Osteocyte (in vitro differentiated cells): Measurements from ENCODE around the gene CLEC16A. TPM values are rescaled to one million over a fixed set of nuclear protein-coding genes. Genes with fewer than 3 reads are reported as not detected.
"Not testable (repeated sequence)": the region's sequence is repeated elsewhere in the genome, so short reads cannot be mapped to it uniquely, and the experiment has no call there.

Experiments used
- DNase-seq: peaks from one replicate; pipeline ENCODE4 v3.0.0; 2021; ENCODE audit warnings: mixed read lengths; ENCODE audit not compliant: unreplicated experiment; ENCODE audit errors: extremely low spot score
- H3K27ac Mint-ChIP-seq: one replicate; pipeline ENCODE4 v1.8.0; 2021; ENCODE audit warnings: mild to moderate bottlenecking, mixed read lengths; ENCODE audit not compliant: unreplicated experiment
- H3K27me3 Mint-ChIP-seq: one replicate; pipeline ENCODE4 v1.8.0; 2021; ENCODE audit warnings: mixed read lengths; ENCODE audit not compliant: unreplicated experiment
- H3K36me3 Mint-ChIP-seq: one replicate; pipeline ENCODE4 v1.8.0; 2021; ENCODE audit warnings: mixed read lengths; ENCODE audit not compliant: unreplicated experiment
- H3K4me1 Mint-ChIP-seq: one replicate; pipeline ENCODE4 v1.8.0; 2021; ENCODE audit warnings: mixed read lengths; ENCODE audit not compliant: unreplicated experiment
- H3K4me3 Mint-ChIP-seq: one replicate; pipeline ENCODE4 v1.8.0; 2021; ENCODE audit warnings: mild to moderate bottlenecking, moderate library complexity, mixed read lengths; ENCODE audit not compliant: unreplicated experiment
- H3K9me3 Mint-ChIP-seq: one replicate; pipeline ENCODE4 v1.8.0; 2021; ENCODE audit warnings: mixed read lengths; ENCODE audit not compliant: unreplicated experiment
- CTCF ChIP-seq: fragments of 200-600 bp; sonication (generic); IDR thresholded peaks from 2 replicates; pipeline ENCODE4 v1.5.0; 2021; ENCODE audit warnings: antibody characterized with exemption, mild to moderate bottlenecking, moderate library complexity
- total RNA-seq: library from RNA; stranded (reverse); gene quantifications from 2 replicates; pipeline ENCODE4 v1.2.1, GENCODE V29; 2021

CLEC16A gene
- total RNA-seq, 1 donor from 2014 or later: 22.1 TPM

- Mint-ChIP-seq H3K36me3 (peaks cover 19% of the 10 kb centered on the region), H3K27me3 (no peaks in the 10 kb centered on the region), H3K4me1 (peaks cover 7% of the 10 kb centered on the region), H3K27ac (no peak overlapping the region), H3K9me3 (no peaks in the 10 kb centered on the region), H3K4me3 (no peak overlapping the region)
- no peak for TF ChIP-seq CTCF
- no peak for DNase-seq
These were observed 20.5 kb downstream of the CLEC16A start for GRCh38 chr16:10964891-10965326.

- peaks cover 19% of the 10 kb centered on the region for H3K36me3 Mint-ChIP-seq
- no peak for DNase-seq
- peaks cover 7% of the 10 kb centered on the region for H3K4me1 Mint-ChIP-seq
- no peaks in the 10 kb centered on the region for H3K9me3 Mint-ChIP-seq
- H3K4me3 Mint-ChIP-seq: no peak overlapping the region
- H3K27ac Mint-ChIP-seq: no peak overlapping the region
- no peak for TF ChIP-seq CTCF
- no peaks in the 10 kb centered on the region for H3K27me3 Mint-ChIP-seq
These were observed 21.2 kb downstream of the CLEC16A start for GRCh38 chr16:10965440-10966061.

GRCh38 chr16:10966129-10966528 is 21.8 kb downstream of the CLEC16A start:
- H3K27me3 Mint-ChIP-seq: no peaks in the 10 kb centered on the region
- H3K36me3 Mint-ChIP-seq: peaks cover 24% of the 10 kb centered on the region
- no peak overlapping the region for H3K27ac Mint-ChIP-seq
- no peaks in the 10 kb centered on the region for H3K9me3 Mint-ChIP-seq
- no peak for TF ChIP-seq CTCF
- no peak overlapping the region for H3K4me3 Mint-ChIP-seq
- no peak for DNase-seq
- peaks cover 5% of the 10 kb centered on the region for H3K4me1 Mint-ChIP-seq

DNA sequence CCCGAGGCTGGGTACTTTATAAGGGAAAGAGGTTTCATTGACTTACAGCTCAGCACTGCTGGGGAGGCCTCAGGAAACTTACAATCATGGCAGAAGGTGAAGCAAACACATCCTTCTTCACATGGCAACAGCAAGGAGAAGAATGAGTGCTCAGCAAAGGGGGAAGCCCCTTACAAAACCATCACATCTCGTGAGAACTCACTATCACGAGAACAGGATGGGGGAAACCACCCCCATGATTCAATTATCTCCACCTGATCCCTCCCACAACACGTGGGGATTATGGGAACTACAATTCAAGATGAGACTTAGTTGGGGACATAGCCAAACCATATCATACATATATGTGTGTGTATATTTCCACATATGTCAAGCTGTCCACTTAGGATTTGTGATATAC is 22.2 kb downstream of the CLEC16A start:
- H3K4me3 Mint-ChIP-seq, H3K4me1 Mint-ChIP-seq, H3K27ac Mint-ChIP-seq, H3K9me3 Mint-ChIP-seq, DNase-seq, H3K27me3 Mint-ChIP-seq: not testable (repeated sequence)
- H3K36me3 Mint-ChIP-seq: peaks cover 27% of the 10 kb centered on the region

DNA sequence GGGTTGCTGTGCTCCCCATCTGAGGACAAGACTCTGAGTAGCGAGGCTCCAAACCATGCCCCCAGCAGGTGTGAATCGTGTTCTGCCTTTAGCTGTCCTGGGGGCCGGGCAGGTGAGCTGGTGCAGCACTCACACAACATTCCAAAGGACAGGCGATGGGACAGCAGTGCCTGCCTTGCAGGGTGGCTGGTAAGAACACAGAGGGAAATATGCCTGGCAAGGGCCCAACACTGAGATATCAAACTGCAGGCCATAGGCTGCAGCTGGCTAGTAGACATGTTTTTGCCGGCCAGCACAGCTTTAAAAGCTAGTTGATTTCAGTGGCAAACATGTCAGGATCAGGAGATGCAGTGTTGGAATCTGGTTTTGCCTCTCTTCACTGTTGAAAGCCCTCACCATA is 23.6 kb downstream of the CLEC16A start:
- Mint-ChIP-seq H3K9me3 (no peaks in the 10 kb centered on the region), H3K4me3 (no peak overlapping the region), H3K4me1 (peaks cover 19% of the 10 kb centered on the region), H3K27ac (no peak overlapping the region), H3K27me3 (no peaks in the 10 kb centered on the region), H3K36me3 (peaks cover 23% of the 10 kb centered on the region)
- TF ChIP-seq CTCF: no peak
- no peak for DNase-seq

DNA sequence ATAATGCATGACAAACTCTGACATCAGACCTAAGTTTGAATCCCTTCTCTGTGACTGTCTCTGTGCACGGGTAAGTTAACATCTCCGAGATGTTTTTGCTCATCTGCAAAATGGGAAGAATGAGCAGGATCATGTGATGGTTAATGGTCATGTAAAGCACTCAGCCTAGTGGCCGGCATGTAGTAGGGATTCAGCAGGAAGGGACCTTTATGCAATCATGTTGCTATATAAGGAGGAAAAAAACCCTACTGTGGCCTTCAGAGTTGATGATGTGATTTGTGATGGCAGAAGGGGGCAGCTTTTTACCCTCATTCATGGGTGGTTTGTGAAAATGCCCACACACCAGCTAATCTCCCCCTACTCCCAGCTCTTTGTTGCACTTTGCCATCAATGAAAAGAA is 24.1 kb downstream of the CLEC16A start:
- Mint-ChIP-seq H3K36me3 (peaks cover 21% of the 10 kb centered on the region), H3K4me3 (no peak overlapping the region), H3K27ac (no peak overlapping the region), H3K27me3 (no peaks in the 10 kb centered on the region), H3K9me3 (no peaks in the 10 kb centered on the region), H3K4me1 (peaks cover 20% of the 10 kb centered on the region)
- TF ChIP-seq CTCF: no peak
- DNase-seq: no peak
